Stimulated activated CD8-positive, alpha-beta memory T cell treated with anti-CD3 and anti-CD28 coated beads, Interleukin-7, amount 100 ng/mL, for 1 hour (primary cell): ENCODE measurements around the gene CTNNBL1.
"Not testable (repeated sequence)": the region's sequence is repeated elsewhere in the genome, so short reads cannot be mapped to it uniquely, and the experiment has no call there.

ENCODE experiments used
- DNase-seq, 2 donors: peaks; one replicate each; pipeline ENCODE4 v3.0.0-alpha.2; 2020; ENCODE audit warnings: low read depth in 2 of 2

CTNNBL1 gene

DNA sequence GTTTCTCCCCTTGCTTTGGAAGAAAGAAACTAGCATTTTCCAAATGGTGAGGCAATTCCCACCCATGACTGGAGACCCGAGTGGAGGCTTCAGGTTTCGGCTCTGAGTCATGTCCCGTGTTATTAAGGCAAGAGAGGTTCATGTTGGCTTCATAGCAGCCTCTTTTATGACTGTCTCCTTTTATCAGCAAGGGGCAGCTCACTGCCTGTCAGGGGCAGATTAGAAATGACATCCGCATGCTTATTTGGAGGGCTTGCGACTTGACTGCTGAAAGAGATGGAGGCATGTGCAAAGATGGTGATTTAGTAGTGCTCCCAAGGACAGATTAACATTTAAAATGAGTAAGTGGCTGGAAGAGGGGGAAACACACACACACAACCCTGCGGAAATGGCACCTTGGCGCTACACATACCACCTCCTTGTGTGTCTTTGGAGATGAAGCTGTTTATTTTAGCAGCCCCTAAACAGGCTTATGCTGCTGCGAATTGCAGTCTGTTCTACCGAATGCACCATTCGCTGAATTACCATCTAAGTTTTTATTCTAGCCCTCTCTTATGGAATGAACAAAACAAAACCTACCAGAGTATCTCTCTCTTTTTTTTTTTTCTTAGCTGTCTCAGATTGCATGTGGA is 157.0 kb downstream of the CTNNBL1 start:
- no peak for DNase-seq

DNA sequence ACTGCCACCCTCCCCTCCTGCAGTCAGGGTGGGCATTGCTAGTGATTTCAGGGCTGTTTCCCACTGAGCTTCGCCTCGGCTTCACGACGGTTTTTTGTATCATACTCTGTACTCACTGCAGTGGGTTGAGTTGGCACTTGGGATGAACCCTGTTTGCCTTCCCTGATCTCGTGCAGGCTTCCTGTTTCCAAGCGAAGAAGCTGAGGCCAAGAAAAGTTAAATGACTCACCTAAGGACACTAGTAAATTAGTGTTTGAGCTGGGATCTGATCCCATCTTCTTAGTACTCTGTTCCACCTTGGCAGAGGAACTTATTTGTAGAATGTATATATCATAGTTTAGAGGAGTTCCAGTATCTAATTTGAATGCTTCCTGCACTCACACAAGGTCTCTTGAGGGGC is 158.8 kb downstream of the CTNNBL1 start:
- no peak for DNase-seq

DNA sequence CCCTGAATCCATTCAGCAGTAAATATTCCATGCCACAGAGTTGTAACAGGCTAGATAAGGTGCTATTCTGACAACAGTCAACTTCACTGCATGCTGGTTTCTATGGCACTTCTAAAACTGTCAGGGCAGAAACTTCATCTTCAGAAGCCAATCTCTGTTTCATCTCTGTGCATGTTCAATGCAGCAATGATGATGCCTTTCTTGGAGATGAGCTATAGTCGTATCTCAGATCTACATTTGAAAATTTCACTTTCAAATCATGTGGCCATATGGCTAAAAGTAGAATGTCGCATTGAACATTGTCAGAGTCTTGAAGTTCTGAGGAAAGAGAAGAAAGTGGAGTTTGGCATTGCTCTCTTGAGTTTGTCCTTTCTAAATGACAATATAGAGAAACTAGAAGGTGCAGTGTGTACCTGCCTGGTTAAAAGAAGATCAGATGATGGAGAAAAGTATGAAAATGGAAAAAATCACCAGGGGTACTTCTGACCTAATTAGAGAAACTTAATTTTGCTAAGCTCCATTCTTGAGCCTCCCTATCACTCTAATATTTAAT is 160.1 kb downstream of the CTNNBL1 start:
- DNase-seq = no peak

DNA sequence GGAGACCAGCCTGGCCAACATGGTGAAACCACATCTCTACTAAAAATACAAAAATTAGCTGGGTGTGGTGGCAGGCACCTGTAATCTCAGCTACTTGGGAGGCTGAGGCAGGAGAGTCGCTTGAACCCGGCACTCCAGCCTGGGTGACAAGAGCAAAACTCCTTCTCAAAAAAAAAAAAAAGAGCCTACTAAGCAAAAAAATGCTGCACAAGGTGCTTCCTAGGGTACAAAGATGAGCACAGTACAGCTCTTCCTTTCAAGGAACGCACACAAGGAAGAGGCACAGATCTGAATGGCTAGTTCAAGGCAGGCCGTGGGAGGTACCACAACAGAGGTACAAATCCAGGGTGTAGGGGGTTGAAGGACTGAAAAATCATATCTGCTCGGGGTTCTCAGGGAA is 162.2 kb downstream of the CTNNBL1 start:
- not testable (repeated sequence) for DNase-seq

DNA sequence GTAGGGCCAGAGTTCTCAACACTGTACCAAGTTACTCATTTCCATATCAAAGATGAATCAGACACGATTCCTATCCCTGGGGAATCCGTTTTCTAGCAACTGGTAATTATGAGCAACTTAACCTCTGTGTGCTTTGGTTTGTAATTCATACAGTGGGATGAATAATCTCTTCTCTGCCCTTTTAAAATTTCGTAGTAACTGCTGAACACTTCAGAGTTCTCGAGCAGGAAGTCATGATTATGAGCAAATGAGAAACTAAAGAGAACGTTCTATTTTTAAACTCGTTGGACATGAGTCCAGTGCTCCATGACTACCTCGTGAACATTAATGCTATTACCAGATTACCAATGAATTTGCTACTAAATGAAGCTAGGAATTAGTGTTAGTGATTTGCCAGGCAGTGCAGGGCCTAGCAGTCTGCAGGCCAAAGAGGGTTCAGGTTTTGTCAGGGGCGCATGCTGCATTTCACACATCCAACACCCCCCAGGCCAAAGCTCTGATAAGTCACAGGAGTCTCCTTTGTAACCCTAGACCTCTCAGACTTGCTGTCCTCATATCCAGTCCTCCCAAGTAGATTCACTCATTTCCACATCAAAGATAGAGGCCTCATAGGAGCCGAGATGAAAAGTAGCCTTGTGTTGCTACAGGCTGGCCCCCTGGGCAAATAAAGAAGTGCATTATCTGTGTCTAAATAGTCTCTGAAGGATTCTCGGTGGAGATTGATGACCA is 163.3 kb downstream of the CTNNBL1 start:
- no peak for DNase-seq

DNA sequence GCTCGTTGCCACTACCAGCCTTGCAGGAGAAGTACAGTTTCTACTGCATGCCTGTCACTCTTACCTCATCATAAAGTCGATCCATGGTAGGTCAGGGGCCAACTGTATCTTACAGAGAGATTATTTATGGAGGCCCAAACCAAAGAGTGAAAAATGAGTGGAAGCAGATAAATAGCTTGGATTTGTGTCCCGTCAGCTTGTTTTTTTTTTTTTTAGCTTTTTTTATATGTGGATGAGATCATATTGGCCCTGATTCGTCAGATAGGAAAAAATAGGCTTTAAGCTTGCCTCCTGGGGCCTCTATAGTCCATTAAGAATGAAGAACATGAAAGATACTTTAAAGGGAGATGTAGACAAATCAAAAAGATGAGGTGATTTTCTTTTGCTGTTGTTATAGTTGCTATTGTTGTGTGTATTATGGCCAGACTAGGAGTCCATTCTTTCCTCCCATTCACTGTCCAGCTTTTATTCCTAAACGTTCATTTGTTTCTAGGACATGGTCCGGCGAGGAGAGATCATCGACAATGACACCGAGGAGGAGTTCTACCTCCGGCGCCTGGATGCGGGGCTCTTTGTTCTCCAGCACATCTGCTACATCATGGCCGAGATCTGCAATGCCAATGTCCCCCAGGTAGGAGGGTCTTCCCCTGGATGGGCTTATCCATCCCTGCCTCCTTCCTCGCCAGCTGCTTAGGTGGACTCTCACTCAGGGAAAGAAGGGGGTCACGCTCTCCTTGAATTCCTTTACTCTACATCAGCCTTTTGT is 165.8 kb downstream of the CTNNBL1 start:
- no peak for DNase-seq

DNA sequence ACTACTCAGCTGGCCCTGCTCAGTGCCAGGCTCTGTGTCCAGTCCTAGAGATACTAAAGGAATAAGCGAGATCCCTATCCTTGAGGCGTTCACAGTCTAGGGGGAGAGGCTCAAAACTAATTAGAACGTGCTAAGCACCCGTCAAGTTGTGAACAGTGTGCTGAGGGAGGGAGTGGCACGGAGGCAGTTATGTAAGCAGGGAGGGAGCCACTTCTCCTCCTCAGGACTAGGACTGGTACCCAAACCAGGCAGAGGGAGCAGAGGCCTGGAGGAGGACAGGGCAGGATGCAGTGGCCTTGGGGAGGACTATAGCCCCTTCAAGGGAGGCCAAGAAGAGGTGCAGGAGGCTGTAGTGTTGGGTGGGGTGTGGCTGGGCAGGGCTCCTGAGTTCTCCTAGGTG is 169.5 kb downstream of the CTNNBL1 start:
- DNase-seq = no peak

DNA sequence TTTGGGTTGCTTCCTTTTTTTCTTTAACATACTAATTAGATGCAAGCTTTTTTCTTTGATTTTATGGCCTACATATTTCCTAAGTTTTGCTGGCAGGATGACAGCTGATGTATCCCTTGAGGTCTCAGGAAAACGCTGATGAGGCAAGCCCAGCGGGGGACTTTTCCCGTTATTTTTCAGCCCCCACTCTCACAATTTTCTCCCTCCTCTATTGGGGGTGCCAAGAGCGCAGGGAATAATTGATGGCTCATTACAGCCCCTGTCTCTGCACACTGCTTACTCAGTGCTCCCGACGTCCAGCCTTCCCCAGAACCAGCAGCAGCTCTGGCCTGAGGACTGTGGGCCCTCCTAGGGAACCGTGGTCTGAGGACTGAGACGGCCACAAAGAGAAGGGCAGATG is 170.5 kb downstream of the CTNNBL1 start:
- no peak for DNase-seq

DNA sequence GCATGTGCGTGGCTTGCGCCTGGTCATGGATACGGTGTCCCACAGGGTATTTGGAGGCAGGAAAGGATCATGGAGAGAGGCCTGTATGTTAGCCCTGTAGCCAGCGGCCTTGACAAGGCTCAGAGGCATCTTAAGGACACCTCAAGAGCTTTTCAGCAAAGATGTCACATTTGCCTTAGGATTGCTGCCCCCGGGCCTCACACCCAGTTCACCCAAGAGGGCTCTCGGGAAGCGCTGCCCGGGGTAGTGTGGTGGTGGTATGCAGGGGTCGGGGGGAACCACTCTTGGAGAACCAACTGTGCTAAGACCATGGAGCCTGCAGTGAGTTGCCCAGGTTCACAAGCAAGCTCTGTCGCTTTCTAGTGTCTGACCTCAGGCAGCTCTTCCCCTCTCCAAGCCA is 172.2 kb downstream of the CTNNBL1 start:
- no peak for DNase-seq

DNA sequence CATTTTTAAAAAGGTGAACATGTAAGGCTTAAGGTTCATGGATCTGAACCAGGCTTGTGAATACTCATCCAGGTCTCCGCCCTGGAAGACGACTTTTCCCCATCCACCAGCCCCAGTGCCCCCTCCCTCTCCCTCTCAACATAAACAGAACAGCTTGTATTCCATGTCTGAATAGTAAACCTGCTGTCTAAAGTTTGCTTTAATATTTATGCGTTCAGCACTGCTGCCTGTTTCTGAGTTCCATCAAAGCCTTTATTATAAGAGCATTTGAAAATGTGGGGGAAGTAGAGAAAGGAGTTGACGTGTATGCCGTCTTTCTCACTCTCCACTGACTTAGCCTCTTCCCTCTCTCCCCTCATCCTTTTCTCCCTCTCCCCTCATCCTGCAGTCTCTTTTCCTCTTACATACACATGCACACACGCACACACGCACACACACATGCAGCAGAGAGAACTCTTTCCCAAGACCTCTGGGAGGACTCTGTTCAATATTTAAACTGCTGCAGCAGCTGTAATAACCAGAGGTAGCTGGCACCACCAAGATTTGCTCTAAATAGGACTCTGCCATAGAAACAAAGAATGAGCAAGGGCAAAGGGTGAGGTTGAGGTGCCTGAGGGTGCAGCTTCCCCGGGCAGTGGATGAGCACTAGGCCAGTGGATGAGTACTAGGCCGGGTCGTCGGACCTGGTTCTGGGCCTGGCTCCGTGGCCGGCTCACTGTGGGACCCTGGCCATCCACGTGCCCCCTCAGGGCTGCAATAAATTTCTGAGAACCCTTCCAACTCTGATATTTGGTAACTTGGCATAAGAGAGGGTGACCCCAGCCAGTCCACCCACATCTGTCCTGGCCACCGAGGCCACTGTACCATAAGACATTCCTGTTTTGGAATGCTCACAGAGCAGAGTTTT is 173.7 kb downstream of the CTNNBL1 start:
- DNase-seq = no peak

DNA sequence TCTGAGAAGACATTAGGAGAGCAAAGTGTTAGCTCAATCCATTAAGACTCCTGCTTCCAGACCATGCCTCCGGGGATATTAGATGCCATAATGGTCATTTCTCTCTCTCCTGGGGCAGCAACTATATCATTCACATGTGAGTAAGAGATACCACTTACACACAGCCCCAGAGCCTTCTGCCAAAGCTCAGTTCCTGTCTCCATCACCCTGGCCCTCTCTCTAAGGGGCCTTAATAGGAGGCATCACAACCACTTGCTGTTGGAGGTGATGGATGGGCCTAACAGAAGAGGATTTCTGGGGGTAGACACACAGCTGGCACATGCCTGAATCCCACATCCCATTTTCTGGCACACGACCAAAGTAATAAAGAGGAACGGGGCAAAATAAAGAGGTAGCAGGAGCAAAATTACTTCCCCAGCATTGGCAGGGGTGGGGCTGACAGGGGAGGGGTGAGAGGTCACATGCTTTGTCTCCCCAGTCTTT is 175.1 kb downstream of the CTNNBL1 start:
- DNase-seq = no peak

DNA sequence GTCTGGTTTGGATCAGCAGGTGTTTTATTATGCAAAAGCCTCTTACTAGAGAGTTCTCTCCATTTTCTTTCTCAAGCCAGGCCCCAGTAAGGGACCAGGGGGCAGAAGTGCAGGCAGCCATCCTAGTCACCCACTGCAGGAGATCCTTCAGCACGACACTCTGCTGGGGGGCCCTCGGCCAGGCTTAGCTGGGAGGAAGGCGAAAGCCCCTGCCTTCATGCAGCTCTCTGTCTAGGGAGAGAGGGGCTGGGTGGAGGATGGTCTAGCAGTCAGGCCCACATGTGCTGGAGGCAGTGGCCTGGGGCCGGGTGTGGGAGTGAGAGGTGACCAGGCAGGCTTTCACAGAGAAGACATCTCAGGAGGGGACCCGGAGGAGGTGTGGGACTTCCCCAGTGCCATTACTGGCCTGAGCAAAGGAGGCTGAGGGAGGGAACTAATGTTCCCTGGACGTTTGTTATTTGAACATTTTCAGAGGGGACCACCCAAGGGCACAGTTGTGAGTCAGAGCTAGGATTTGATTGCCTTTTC is 175.6 kb downstream of the CTNNBL1 start:
- no peak for DNase-seq

DNA sequence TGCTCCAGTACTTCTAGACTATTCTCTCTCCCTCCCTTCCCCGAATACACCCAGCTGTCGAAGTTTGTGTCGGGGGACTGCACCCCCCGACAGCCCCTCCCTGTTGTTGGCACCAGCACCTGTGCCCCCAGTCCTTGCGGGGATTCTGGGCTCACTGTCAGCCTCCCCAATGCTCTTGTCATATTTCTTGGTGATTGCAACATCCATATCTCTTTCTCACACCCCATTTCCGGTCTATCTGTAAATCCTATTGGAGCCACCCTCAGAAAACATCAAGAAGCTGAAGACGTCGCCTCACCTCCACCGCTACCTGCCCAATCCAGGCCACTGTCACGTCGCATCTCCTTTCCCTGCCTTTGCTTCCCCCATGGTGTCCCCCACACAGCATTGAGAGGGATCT is 176.5 kb downstream of the CTNNBL1 start:
- no peak for DNase-seq

DNA sequence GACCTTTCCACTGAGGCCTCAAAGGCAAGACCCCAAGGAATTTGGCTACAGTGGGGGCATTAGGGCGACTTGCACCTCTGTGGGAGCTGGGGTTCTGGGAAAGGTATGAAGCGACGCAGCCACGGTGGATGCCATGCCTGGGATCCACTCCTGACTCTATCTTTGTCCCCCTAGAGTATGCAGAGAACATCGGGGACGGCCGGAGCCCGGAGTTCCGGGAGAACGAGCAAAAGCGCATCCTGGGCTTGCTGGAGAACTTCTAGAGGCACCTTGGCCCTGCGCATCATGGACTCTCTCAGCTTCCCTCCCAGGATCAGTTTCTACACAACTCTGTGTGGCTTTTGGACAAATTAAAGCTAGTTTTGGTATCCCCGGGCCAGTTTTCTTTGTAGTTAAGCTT is 177.9 kb downstream of the CTNNBL1 start:
- DNase-seq = no peak

DNA sequence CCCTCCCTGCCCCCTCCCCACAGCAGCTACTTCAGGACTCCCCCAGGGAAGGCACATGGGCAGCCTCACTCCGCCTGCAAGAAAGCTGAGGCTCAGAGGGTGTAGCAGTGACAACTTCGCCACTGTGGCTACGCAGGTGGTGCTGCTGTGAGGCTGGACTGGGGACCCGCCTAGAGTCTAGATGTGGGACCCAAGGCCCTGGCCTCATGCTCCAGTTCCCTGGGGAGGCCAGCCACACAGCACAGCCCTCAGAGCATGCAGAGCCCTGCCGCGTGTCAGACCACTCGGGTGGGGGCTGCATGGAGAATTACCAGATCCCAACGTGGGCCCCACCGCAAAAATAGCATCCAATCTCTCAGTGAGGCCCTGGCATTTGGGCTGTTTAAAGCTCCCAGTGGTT is 178.3 kb downstream of the CTNNBL1 start:
- DNase-seq = no peak

DNA sequence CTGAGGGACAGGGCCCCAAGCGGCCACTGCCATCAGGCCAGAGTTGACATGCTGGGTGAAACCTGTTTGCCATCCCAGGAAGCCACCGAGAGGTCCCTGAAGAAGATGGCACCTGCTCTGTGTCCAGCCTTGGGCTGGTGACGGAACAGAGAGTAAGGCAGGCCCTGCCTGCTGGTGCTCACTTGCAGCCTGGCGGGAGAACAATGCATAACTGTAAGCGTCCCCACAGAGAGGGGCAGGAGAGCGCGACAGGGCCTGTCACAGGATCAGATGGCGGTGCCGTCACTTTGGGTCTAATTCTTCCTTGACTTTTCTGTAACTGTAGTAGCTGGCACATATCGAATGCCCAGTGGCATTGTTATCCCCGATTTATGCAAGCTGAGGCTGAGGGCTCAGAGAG is 180.1 kb downstream of the CTNNBL1 start:
- no peak for DNase-seq

DNA sequence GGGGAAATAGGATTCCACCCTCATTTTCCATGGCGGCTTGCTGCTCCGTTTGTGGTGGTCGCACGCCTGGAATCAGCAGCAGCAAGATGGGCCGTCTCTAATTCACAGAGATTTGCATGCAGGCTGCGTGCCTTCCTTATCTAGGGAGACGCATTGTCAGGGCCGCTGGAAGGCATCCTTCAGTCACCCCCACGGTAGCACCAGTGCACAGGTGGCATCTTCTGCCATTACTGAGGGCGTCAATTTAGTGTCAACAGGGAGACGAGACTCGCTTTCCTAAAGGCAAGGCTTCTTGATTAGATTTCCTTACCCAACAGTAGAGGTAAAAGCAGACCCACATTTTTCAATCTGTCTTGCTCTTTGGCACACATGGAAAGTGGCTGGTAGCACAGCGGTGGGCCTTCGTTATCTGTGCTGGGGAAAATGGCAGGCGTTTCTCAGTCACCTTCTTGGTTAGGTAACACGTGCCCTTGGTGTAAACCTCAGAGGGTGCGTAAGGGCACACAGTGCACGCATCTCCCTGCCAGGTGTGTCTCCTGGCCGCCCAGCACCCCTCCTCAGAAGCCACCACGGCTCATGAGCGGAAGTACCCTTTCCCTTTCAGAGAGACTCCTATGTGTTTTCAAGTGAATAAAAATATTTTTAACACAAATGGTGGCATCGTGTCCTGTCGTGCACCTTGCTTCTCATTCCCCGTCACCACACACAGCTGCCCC is 181.8 kb downstream of the CTNNBL1 start:
- DNase-seq = no peak

DNA sequence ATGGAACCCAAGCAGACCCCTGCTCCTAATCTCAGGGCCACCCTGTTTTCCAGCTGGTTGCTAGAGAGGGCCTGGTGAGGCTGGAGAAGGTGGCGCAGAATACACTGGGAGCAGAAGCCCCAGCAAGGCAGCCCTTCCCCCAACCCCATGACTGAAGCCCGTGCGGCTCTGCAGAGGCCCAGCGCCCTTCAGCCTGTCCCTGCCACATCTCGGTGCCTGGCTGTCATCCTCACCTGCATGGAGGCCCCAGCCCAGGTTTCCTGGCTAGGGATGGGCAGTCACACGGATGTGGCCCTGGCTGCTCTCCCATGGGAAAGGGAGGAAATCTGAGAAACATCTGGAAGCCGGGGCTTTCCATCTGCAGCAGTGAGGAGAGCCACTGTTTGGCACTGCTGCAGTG is 183.0 kb downstream of the CTNNBL1 start:
- DNase-seq = no peak

DNA sequence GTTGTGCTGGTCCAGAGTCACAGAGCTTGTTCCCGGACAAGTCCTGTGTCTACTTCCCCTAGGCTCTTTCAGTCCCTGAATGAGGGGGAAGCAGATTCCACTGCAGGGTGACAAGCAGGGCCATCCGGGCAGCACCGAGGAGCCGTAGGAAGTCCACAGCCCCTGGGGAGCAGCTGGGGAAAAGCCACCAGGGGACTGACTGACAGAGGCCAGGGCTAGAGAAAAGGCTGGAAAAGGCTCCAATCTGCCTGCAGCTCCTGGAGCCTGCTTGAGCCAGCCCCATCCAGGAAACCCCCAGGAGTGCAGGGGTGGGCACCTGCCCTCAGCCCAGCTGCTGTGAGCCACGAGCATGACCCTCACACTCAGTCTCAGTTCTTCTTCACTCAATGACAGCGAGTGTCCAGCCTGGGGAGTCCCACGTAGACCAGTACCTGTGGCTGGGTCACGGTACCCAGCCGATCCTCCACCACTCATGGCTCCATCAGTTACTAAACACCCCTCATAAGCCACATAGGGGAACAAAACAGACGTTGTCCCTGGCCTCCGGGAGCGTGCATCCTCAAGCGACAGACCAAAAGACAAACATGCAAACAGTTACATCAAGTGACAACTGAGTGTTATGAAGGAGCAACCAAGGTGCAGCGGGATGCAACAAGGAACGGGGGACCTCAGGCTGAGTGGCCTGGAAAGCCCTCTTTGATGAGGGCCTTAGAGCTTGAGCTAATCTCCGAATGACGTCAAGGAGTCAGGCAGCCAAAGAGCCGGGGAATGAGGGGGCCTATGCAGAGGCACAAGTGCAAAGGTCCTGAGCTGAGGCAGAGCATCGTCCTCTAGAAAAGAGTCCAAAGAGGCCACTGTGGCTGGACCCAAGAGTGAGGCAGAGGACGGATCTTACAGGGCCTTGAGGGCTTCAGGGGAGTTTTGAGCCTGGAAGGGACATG is 184.3 kb downstream of the CTNNBL1 start:
- DNase-seq = no peak
